K562 (cell line): ENCODE measurements around the gene KHSRP. TPM values are rescaled to one million over a fixed set of nuclear protein-coding genes. Genes with fewer than 3 reads are reported as not detected.
A peak's percentile ranks its signal among the peaks of the same experiment; 100 is the strongest.

Experiments used
- BRD9 ChIP-seq: fragments of 450-650 bp; IDR thresholded peaks from 2 replicates; pipeline ENCODE4 v1.6.1; 2018; ENCODE audit warnings: low read depth; ENCODE audit not compliant: partially characterized antibody
- CHD7 ChIP-seq: fragments of 200-600 bp; sonication (generic); IDR thresholded peaks from one replicate; pipeline ENCODE4 v1.6.1; 2012; ENCODE audit warnings: mild to moderate bottlenecking, low read depth, low read length, inconsistent platforms
- CREB3 ChIP-seq: fragments of 450-650 bp; conservative IDR thresholded peaks from 2 replicates; pipeline ENCODE4 v1.6.1; 2016; ENCODE audit warnings: missing genetic modification characterization, low read depth, mild to moderate bottlenecking, missing compliant biosample characterization, moderate library complexity
- ERF ChIP-seq: fragments of 450-650 bp; formaldehyde crosslinking; IDR thresholded peaks from 2 replicates; pipeline ENCODE4 v1.4.0; 2020; ENCODE audit warnings: mild to moderate bottlenecking, mixed read lengths
- HDAC2 ChIP-seq: fragments of 450-650 bp; IDR thresholded peaks from 2 replicates; pipeline ENCODE4 v1.6.1; 2016; ENCODE audit warnings: mild to moderate bottlenecking
- HLTF ChIP-seq: fragments of 450-650 bp; IDR thresholded peaks from 2 replicates; pipeline ENCODE4 v1.6.1; 2016
- MAX ChIP-seq: sonication (generic); formaldehyde crosslinking; IDR thresholded peaks from 2 replicates; pipeline ENCODE4 v1.9.0; 2022; ENCODE audit warnings: mild to moderate bottlenecking, missing genetic modification reagents
- MYC ChIP-seq, 2 experiments: fragments of 250-450 bp in 1 of 2; sonication (Bioruptor Pico) in 1 of 2; IDR thresholded peaks; 2 replicates each; pipeline versions ENCODE4 v1.5.1 to v1.6.1; 2012 to 2021; ENCODE audit warnings: low read depth in 2 of 2, borderline replicate concordance in 1 of 2, improper control_type of control experiment in 1 of 2, low read length in 1 of 2, mild to moderate bottlenecking in 1 of 2, moderate library complexity in 1 of 2
- NFYB ChIP-seq: IDR thresholded peaks from 2 replicates; pipeline ENCODE4 v1.6.1; 2011; ENCODE audit warnings: mild to moderate bottlenecking, moderate library complexity; ENCODE audit not compliant: insufficient read length; ENCODE audit errors: extremely low read depth
- SAFB ChIP-seq: fragments of 200-400 bp; formaldehyde crosslinking; IDR thresholded peaks from 2 replicates; pipeline ENCODE4 v1.6.1; 2017; ENCODE audit warnings: low read depth, low read length, borderline replicate concordance
- TCFL5 ChIP-seq: fragments of 250-450 bp; sonication (Bioruptor Pico); conservative IDR thresholded peaks from 2 replicates; pipeline ENCODE4 v1.6.1; 2021; ENCODE audit warnings: mild to moderate bottlenecking, moderate library complexity, matching md5 sums
- ZBTB7A ChIP-seq: IDR thresholded peaks from 2 replicates; pipeline ENCODE4 v1.6.1; 2011; ENCODE audit warnings: low read depth, mild to moderate bottlenecking, low read length, moderate library complexity, borderline replicate concordance; ENCODE audit not compliant: control insufficient read depth
- polyA plus RNA-seq, 8 experiments: library from polyadenylated mRNA; depleted of rRNA in 4 of 8; stranded (reverse) in 5 of 8; unstranded in 3 of 8; fragments of >200 nt; fragmentation: Nextera tagmentation in 2 of 8; fragmentation: Illumina TruSeq in 1 of 8; extraction: Ambion mirVana in 2 of 8; extraction: Trizol in 1 of 8; gene quantifications; 2 replicates each; pipeline versions ENCODE4 v1.2.1 to v1.2.3, GENCODE V29; 2011 to 2014; ENCODE audit warnings: inconsistent platforms in 1 of 8, missing spikeins in 1 of 8
- total RNA-seq, 7 experiments: library from RNA; depleted of rRNA in 6 of 7; stranded (reverse); fragments of >200 nt in 6 of 7; fragmentation: Illumina TruSeq in 2 of 7; extraction: Trizol in 2 of 7; gene quantifications; 2 replicates each; pipeline versions ENCODE4 v1.2.1 to v1.2.3, GENCODE V29; 2011 to 2021; ENCODE audit warnings: low replicate concordance in 1 of 7

The KHSRP gene
- total and polyA plus RNA-seq, 9 of the 15 experiments (the other 6 are each of a cell fraction or from before 2014, with no cell fraction given): 4.2 to 564 (median 139) TPM

GRCh38 chr19:6429419-6430221 lies 5.0 kb upstream of the KHSRP start (continued):
- peak; percentile 63 for TF ChIP-seq MAX (CRISPR knock-in tag)
- peak; percentile 69; the same call in 1 of the 2 replicates for TF ChIP-seq ZBTB7A
- TF ChIP-seq NFYB: no peak
- TF ChIP-seq SAFB: no peak
- no peak for TF ChIP-seq BRD9
- TF ChIP-seq ERF (CRISPR knock-in tag): no peak
- TF ChIP-seq CHD7: no peak
- TF ChIP-seq HLTF: peak; percentile 78; the same call in 1 of the 2 replicates
- TF ChIP-seq CREB3 (tag): no peak
- peak; percentile 71 for TF ChIP-seq MYC (IDR thresholded peaks at IDR 0.05; ENCODE audit: low read depth, low read length)
- TF ChIP-seq MYC (CRISPR knock-in tag; IDR thresholded peaks at IDR 0.05; ENCODE audit: borderline replicate concordance, low read depth): no peak
- TF ChIP-seq TCFL5 (CRISPR knock-in tag): no peak
- peak; percentile 66 for TF ChIP-seq HDAC2
